PC-3 (cell line): ENCODE results near the gene TFEC.

Experiments
- CTCF ChIP-seq: fragments of 300-600 bp; sonication (generic); conservative IDR thresholded peaks from 2 replicates; pipeline ENCODE4 v1.5.1; 2017; ENCODE audit warnings: antibody characterized with exemption, low read depth, mild to moderate bottlenecking, low read length
- EZH2 ChIP-seq: fragments of 300-600 bp; sonication (generic); IDR thresholded peaks from one replicate; pipeline ENCODE4 v1.6.1; 2017; ENCODE audit warnings: antibody characterized with exemption, mild to moderate bottlenecking, low read length; ENCODE audit not compliant: unreplicated experiment

DNA sequence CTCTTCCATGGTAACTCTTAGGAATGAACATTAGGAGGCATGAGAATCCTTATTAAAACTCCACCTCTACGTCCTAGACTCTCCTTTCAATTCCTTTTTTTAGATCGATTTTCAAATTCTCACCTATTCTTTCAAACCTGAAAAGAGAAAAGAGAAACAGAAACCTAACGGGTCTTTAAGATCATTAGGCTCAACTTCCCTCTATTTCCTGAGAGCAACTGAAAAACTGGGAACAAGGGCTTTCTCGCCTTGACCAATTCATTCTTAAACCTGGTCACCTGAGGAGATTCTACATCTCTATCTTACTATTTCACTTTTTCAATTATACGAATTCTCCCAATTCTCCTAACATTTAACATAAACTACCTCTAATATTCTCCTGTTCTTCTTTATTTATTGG, 2.8 kb downstream of the TFEC start:
- TF ChIP-seq EZH2 (no peak), CTCF (no peak)
